Measurements from ENCODE around the gene MYRF. TPM values are rescaled to one million over a fixed set of nuclear protein-coding genes. Genes with fewer than 3 reads are reported as not detected.

The MYRF gene
- total and polyA plus RNA-seq, 9 of the 15 experiments (the other 6 are each of a cell fraction or from before 2014, with no cell fraction given) = 2.3 to 25.8 (median 7.1) TPM

DNA sequence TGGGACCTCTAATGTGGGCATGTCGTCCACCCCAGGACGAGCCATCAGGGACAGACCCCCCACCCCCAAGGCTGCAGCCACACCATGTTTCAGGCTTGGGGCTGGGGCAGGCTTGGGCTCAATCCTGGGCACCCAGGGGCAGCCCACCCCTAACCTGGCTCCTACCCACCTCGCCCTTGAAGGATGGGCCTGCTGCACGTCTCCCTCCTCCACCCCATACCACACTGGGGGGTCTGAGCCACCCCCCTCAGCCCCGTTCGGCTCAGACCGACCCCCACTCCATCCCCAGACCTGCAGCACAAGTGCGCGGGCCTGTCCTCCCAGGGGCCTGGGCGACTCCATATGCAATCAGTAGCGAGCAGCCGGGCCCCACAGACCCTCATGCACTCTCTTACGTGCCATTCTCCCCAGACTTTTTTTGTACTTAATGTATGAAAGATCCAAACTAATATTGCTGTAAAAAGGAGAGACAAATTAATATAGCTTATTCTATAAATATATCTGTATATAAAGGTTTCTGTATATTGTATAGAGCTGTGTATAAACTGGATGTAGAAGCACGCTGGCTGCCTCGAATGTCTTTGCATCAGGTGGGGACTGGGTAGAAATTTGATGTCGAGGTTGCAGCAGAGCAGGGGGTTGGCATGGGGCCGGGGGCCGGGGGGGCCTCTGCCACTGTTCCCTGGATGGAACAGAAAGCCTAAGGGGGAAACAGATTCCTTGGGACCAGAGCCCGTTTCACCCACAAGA, 5.8 kb upstream of the MYRF start:
- H3K9me3 ChIP-seq (replicated peaks; ENCODE audit: control insufficient read depth, insufficient read depth, low read depth, low read length) = no peaks in the 10 kb centered on the region
- BruUV-seq (replicated peaks) = no TSS peak
- peaks cover 42 to 83% of the 10 kb centered on the region in 2 experiments for H3K4me1 ChIP-seq (replicated peaks in 1 of 2; ENCODE audit: control insufficient read depth in 2 of 2, insufficient read depth in 2 of 2, low read length in 2 of 2)
- H3K9ac ChIP-seq (ENCODE audit: insufficient read depth in 1 of 2, low read depth in 2 of 2, low read length in 2 of 2) = no peak overlapping the region; a peak in 1 of 4 replicates
- H3K27ac ChIP-seq (ENCODE audit: extremely low read depth, low read depth, low read length) = no peak overlapping the region
- no peak for DNase-seq (ENCODE audit: extremely low read depth in 1 of 4, low spot score in 3 of 4)
- WGBS (ENCODE audit: insufficient coverage, low coverage, missing lambda C conversion rate) = 49% methylated on average over 19 of the region's 19 CpGs
- intact Hi-C loops (cut with micrococcal nuclease) = loop anchor here (5.0 kb wide), 1 partner anchor 361 kb away; no protein-coding TSS in a partner anchor
- H3K9me1 ChIP-seq (ENCODE audit: control insufficient read depth, insufficient read depth, low read length) = no peaks in the 10 kb centered on the region
- no peak for ATAC-seq
- no peaks in the 10 kb centered on the region for H3K27me3 ChIP-seq (ENCODE audit: control insufficient read depth in 2 of 2, insufficient read depth in 2 of 2, low read length in 2 of 2)
- FAIRE-seq = no peak
- H3K4me2 ChIP-seq (ENCODE audit: insufficient read depth, low read length) = no peak overlapping the region
- H2AFZ ChIP-seq (ENCODE audit: low read depth, low read length) = no peak overlapping the region
- H3K36me3 ChIP-seq (ENCODE audit: control insufficient read depth, insufficient read depth, low read length) = no peaks in the 10 kb centered on the region
- no peaks in the 10 kb centered on the region for H4K20me1 ChIP-seq (replicated peaks; ENCODE audit: control insufficient read depth, insufficient read depth, low read length)
- H3K79me2 ChIP-seq (ENCODE audit: control insufficient read depth, insufficient read depth, low read length) = no peaks in the 10 kb centered on the region
- in situ Hi-C loops (cut with MboI) = loop anchor here (5.0 kb wide), 1 partner anchor 46 kb away; the partner anchor contains the start of genes FEN1 and TMEM258
- CTCF ChIA-PET (ENCODE audit: low intra/inter-chr PET ratio) = interaction anchor here (0.7 to 1.5 kb wide), 4 partner anchors 18 to 42 kb away, joined by 3 to 10 read pairs (median 4); no protein-coding TSS in a partner anchor
- POLR2A ChIA-PET = interaction anchor here (0.7 to 2.2 kb wide), 3 partner anchors 46 to 1939 kb away, joined by 3 to 8 read pairs (median 4); partner anchors contain the start of genes FEN1 and TMEM258
- H3K4me3 ChIP-seq = no peak overlapping the region
- TF ChIP-seq, protein P1, sequence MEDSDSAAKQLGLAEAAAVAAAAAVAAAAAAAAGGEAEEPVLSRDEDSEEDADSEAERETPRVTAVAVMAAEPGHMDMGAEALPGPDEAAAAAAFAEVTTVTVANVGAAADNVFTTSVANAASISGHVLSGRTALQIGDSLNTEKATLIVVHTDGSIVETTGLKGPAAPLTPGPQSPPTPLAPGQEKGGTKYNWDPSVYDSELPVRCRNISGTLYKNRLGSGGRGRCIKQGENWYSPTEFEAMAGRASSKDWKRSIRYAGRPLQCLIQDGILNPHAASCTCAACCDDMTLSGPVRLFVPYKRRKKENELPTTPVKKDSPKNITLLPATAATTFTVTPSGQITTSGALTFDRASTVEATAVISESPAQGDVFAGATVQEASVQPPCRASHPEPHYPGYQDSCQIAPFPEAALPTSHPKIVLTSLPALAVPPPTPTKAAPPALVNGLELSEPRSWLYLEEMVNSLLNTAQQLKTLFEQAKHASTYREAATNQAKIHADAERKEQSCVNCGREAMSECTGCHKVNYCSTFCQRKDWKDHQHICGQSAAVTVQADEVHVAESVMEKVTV (CRISPR knock-in tag; IDR thresholded peaks at IDR 0.05) = no peak
- TF ChIP-seq, protein P2, sequence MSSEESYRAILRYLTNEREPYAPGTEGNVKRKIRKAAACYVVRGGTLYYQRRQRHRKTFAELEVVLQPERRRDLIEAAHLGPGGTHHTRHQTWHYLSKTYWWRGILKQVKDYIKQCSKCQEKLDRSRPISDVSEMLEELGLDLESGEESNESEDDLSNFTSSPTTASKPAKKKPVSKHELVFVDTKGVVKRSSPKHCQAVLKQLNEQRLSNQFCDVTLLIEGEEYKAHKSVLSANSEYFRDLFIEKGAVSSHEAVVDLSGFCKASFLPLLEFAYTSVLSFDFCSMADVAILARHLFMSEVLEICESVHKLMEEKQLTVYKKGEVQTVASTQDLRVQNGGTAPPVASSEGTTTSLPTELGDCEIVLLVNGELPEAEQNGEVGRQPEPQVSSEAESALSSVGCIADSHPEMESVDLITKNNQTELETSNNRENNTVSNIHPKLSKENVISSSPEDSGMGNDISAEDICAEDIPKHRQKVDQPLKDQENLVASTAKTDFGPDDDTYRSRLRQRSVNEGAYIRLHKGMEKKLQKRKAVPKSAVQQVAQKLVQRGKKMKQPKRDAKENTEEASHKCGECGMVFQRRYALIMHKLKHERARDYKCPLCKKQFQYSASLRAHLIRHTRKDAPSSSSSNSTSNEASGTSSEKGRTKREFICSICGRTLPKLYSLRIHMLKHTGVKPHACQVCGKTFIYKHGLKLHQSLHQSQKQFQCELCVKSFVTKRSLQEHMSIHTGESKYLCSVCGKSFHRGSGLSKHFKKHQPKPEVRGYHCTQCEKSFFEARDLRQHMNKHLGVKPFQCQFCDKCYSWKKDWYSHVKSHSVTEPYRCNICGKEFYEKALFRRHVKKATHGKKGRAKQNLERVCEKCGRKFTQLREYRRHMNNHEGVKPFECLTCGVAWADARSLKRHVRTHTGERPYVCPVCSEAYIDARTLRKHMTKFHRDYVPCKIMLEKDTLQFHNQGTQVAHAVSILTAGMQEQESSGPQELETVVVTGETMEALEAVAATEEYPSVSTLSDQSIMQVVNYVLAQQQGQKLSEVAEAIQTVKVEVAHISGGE (CRISPR knock-in tag; IDR thresholded peaks at IDR 0.05) = no peak
- TF ChIP-seq ESRRA (IDR thresholded peaks at IDR 0.05; ENCODE audit: borderline replicate concordance, low read depth) (no peak), ATF7 (IDR thresholded peaks at IDR 0.05) (no peak), ZBTB7A (IDR thresholded peaks at IDR 0.05; ENCODE audit: borderline replicate concordance, control insufficient read depth, low read depth, low read length) (no peak), MEIS2 (IDR thresholded peaks at IDR 0.05; ENCODE audit: partially characterized antibody) (no peak), HNRNPL (IDR thresholded peaks at IDR 0.05; ENCODE audit: low read depth, low read length) (no peak), ETV5 (CRISPR knock-in tag; IDR thresholded peaks at IDR 0.05; ENCODE audit: low read depth) (no peak), ZNF57 (CRISPR knock-in tag; IDR thresholded peaks at IDR 0.05) (no peak), IFI16 (CRISPR knock-in tag; IDR thresholded peaks at IDR 0.05) (no peak), SREBF2 (CRISPR knock-in tag; IDR thresholded peaks at IDR 0.05) (no peak), FOXJ3 (CRISPR knock-in tag; IDR thresholded peaks at IDR 0.05) (no peak), ILK (tag; IDR thresholded peaks at IDR 0.05; ENCODE audit: borderline replicate concordance, low read depth) (no peak), CHCHD3 (CRISPR knock-in tag; IDR thresholded peaks at IDR 0.05) (no peak), EP400 (IDR thresholded peaks at IDR 0.05) (no peak), ZNF644 (tag; IDR thresholded peaks at IDR 0.05; ENCODE audit: low read depth) (no peak)

All from K562 (cell line).